DOHH2 (cell line): ENCODE data around the gene NAP1L4.

Source experiments
- CTCF ChIP-seq: fragments of 200-600 bp; sonication (generic); IDR thresholded peaks from one replicate; pipeline ENCODE4 v1.5.1; 2014; ENCODE audit warnings: antibody characterized with exemption, mild to moderate bottlenecking, low read depth, low read length; ENCODE audit not compliant: poor library complexity, severe bottlenecking
- EZH2phosphoT487 ChIP-seq: fragments of 200-600 bp; sonication (generic); IDR thresholded peaks from 2 replicates; pipeline ENCODE4 v1.6.1; 2017; ENCODE audit warnings: borderline replicate concordance, mild to moderate bottlenecking, antibody characterized with exemption, low read length, moderate library complexity, mixed read lengths

- TF ChIP-seq EZH2phosphoT487 (no peak), CTCF (no peak)
Observed at GRCh38 chr11:2992997-2993325, 832 bp upstream of the NAP1L4 start.
